GM19239 (cell line): ENCODE results near the gene FURIN.
A peak's percentile ranks its signal among the peaks of the same experiment; 100 is the strongest.
"Not testable (repeated sequence)": the region's sequence is repeated elsewhere in the genome, so short reads cannot be mapped to it uniquely, and the experiment has no call there.

Source experiments
- DNase-seq: peaks from one replicate; pipeline ENCODE4 v3.0.0; 2011; ENCODE audit warnings: low spot score; ENCODE audit not compliant: insufficient read length
- FAIRE-seq: peaks from 2 replicates; lab custom pipeline; 2011; peaks lifted over from hg19 to GRCh38; lab: Jason Lieb, UNC

Gene FURIN

DNA sequence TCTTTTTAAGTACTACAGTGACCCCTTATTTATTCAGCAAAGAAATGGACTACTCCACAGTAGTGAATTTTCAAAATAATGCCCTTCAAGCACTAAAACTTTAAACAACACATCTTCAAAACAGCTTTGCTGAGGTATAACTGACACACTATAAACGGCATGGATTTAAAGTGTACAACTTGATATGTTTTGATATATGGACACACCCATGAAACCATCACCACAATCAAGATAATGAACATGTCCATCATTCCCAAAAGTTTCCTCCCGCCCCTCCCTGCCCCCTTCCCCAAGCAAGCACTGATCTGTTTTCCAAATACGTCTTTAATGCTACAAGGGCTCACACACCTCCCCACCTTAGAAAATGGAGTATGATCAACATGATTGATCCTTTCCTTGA, 1.6 kb upstream of the FURIN start:
- FAIRE-seq (no peak), DNase-seq (no peak)

DNA sequence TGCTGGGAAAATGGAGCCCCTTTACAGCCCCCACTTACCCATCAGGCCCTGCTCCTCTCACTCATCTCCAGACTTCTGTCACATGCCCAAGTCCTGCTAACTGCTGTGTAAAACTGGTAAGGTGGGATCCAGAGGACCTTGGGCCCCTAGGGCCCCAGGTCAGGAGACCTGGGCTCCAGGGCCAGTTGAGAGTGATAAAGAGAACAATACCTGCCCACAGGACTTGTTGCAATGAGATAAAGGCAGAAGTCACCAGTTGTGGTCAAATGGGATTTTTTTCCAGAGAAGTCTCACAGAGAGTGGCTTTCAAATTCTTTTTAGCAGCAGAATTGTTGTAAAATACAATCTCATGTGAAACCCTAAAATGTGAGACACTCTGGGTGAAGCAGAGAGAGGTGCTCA, 753 bp downstream of the FURIN start:
- DNase-seq (no peak), FAIRE-seq (no peak)

DNA sequence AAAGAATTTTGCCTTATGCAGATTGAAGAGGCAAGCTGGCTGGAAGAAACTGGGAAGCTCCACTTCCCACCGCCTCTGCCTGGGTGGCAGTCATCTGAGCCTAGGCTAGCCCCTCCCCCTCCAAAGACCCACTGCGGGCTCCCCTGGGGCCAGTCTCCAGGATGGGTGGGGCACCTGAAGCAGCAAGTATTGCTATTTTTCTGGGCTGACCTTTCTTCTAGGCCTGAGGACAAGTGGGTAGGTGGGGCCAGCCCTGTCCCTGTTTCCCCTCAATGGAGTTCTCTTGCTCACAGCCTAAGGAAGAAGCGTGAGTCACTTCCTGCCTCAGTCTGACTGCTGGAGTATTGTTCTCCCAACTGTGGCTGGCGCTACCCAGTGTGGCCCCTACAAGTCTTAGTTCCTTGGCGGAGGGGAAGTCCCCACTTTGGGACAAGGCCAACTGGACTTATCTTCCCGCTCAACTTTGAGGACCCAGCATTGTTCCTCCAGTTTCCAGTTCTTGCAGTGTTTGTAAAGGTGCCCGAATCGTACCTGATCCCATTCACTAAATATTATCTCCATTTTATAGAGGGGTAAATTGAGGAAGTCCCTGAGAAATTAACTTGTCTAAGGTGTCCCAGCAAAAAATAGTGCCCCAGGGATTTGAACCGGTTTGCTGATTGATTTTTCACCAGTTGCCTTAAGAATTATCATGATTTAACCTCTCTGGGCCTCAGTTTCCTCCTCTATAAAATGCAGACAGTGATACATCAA, 1.4 kb downstream of the FURIN start:
- no peak for FAIRE-seq

DNA sequence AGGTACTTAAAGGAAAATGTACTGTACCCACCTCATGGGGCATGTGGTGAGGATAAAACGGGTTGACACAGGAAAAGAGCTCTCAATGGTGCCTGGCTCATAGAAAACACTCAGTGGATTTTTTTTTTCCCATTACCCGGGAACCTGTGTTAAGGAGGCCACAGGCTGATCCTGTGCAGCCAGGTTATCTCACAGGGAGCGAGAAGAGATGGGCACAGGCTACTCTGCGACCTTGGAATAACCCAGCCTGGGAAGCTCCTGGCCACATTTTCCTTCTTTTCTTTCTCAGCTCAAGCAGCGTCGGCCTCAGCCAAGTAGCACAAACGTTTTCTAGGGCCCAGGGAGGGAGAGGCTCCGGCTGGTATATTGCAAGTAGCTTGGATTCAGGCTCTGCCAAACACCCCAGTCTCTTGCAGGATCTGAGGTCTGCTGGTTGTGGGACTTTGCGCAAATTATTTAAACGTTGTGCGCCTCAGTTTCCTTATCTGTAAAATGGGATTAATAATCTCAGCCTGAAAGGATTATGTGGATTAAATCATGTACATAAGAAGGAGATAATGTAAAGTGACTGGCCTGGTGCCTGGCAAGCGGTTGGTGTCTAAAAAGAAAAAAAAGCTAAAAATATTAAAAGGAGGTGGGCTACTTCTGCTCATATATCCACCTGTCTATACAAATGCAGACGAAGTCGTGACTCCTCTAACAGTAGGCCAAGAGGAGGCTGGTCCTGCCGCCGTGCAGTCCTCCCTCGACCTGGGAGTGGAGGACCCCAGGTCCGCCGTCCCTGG, 2.2 kb downstream of the FURIN start:
- no peak for FAIRE-seq

More for the DNA sequence above, 1.4 kb downstream of the FURIN start:
- DNase-seq = no peak

DNA sequence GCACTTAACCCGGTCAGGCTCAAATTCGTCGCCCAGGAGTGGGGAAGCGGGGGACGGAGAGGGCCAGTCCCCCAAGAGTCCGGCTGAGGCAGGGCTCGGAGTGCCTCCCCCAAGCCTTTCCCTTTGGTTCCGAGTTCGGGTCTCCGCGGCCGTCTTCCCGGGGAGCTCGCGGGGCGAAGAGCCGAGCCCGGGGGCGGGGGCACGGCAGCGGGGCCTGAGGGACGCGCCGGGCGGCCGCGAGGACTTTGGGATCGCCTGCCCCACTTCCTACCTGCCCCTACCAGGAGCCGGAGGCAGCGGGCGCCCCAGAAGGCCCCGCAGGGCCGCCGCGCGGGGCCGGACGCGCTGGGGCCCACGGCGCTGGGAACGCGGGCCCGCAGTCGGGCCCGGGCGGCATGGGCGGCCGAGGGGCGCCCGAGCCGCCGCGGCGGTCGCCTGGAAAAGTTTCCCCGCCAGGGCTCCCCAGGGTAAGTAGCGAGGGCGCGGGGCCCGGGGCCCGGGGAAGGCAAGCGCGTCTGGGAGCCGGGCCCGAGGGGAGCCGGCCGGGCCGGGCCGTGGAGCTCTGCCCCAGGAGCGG, 2.8 kb downstream of the FURIN start:
- no peak for DNase-seq
- no peak for FAIRE-seq

More for the DNA sequence above, 2.2 kb downstream of the FURIN start:
- no peak for DNase-seq

DNA sequence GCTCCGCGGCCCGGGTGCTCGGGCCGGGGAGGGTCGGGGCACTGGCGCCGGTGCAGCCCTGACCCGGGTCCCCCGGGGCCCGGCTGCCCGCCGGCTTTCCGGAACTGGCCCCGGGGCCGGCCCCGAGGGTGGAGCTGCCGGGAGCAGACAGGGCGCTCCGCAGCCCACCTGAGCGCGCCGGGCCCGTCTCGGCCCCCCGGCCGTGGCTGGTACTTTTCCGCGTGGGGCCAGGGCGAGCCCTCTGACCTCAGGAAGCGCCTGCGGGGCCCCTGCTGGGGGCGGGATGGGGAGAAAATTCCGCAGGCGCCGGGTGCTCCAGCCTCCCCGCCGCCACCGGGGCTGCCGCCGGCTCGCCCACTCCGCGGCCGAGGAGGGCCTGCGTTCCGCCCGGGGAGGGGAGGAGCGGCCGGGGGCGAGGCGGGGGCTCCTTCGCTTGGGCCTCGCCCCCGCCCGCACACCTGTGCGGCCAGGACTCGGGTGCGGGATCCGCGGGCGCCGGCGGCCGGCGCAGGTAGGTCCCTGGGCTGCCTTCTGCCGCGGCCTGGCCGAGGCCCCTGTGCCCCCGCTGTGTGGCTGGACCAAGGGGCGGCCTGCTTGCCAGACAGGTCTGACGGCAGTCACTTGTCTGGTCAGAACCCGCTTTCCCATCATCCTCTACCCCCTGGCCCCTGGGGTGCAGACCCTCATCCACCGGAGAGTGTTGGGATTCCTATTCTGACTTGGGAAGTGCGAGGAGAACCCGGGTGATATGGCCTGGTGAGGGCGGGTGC, 3.5 kb downstream of the FURIN start:
- peak; percentile 35 for FAIRE-seq
- peak; percentile 50 for DNase-seq

DNA sequence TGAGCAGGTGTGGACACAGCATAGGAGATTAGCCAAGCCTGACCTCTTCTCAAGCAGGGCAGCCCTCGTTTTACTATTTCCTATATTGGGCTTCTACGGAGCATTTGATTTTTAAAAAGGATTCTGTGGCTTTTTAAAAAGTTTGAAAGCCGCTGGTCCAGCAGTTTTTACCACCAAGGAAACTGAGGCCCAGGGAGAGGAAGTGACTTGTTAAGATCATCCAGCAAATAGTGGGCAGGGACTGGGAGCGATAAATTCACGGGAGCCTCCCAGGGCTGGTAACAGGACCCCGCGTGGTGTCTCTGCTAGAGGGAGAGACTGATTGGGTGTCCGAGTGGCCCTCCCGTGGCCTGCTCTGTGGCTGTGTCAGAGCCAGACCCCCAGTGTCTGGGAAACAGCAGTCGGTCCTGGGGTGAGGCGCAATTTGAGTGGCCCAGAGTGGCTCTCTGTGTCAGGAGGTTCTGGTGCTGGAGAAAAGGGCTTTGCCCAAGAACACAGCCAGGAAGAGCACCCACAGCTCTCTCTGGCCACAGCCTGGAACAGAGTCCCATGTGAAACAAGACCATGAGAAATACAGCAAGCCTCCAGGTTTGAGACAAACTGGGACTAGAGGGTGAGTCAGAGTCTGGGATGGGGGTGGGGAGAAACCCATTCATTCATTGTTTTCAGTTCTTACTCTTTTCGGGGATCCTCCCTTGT, 4.2 kb downstream of the FURIN start:
- DNase-seq = no peak
- FAIRE-seq = no peak

DNA sequence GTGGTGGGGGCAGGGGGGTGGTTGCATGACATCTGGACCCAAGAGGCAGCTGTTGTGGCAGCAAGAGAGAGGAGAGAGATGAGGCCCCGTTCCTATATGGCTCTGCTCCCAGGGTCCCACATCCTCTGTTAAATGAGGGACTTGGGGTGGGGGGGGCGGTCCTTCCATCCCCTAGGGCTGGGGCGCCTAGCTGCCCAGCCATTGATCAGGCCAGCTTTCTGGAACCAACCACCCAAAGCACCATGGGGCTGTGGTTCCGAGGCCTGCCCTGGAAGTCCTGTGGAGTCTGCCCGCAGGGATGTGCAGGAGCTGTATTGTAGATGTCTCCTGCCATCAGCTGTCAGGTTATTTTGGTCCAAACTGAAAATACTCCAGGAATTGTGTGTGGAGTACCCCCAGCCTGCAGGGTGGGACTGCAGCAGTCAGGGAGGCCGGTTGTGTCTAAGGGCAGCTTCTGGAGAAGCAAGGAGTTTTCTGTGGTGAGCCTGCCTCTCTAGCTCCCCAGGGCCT, 5.2 kb downstream of the FURIN start:
- DNase-seq (no peak), FAIRE-seq (no peak)

DNA sequence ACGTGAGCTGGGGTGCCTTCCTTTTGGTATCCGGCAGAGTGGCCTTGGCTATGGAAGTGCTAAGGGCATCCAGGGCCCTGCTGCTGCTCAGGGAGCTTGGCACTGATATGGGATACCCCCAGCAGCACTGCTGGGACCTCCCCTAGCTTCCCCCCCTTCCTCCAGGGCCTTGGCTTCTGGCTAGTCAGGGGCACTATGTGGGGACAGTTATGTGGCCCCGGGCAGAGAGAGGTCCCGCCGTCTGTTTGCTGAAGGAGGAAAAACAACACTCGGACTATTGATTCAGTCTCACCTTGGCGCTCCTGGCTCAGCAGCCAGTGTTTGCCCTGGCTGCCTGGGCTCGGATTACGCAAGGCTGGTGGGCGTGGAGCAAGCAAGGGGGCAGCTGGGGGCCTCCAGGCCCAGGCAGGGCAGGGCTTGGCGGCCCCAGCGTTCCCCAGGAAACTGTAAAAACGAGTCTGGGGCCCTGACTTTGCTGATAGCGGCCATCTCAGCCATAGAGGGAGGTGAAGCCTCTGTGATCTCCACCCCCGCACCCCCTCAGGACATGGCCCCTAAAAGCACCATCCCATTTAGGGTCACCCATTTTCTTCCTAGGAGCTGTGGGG, 5.7 kb downstream of the FURIN start:
- FAIRE-seq (no peak), DNase-seq (no peak)

DNA sequence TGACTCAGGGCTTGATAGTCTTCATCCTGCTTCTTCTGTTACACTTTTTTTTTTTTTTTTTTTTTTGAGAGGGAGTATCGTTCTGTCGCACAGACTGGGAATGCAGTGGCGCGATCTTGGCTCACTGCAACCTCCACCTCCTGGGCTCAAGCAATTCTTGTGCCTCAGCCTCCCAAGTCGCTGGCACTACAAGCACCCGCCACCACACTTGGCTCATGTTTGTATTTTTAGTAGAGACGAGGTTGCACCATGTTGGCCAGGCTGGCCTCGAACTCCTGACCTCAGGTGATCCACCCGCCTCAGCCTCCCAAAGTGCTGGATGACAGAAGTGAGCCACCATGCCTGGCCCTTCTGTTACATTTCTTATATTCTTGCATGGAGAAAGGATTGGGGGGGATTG, 6.6 kb downstream of the FURIN start:
- not testable (repeated sequence) for FAIRE-seq, DNase-seq

DNA sequence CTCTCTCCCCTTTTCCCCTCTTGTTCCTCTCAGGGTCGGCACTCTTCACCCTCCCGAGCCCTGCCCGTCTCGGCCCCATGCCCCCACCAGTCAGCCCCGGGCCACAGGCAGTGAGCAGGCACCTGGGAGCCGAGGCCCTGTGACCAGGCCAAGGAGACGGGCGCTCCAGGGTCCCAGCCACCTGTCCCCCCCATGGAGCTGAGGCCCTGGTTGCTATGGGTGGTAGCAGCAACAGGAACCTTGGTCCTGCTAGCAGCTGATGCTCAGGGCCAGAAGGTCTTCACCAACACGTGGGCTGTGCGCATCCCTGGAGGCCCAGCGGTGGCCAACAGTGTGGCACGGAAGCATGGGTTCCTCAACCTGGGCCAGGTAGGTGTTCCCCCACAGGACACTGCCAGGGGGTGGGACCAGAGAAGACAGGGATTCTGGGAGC, 7.2 kb downstream of the FURIN start:
- DNase-seq (no peak), FAIRE-seq (no peak)

DNA sequence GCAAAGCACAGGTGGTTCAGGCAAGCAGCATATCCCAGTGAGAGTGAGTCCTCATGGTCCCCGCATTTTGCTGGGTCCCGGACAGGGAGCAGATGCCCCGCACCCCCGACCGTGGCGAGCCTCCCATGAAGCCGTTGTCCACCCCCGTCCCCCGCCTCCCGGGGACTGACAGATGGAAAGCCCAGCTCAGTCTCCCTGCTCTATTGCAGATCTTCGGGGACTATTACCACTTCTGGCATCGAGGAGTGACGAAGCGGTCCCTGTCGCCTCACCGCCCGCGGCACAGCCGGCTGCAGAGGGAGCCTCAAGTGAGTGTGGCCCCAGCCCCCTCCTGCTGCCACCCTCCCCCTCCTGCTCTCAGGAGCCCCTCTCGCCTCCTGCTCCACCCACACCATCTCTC, 7.7 kb downstream of the FURIN start:
- DNase-seq (no peak), FAIRE-seq (no peak)

DNA sequence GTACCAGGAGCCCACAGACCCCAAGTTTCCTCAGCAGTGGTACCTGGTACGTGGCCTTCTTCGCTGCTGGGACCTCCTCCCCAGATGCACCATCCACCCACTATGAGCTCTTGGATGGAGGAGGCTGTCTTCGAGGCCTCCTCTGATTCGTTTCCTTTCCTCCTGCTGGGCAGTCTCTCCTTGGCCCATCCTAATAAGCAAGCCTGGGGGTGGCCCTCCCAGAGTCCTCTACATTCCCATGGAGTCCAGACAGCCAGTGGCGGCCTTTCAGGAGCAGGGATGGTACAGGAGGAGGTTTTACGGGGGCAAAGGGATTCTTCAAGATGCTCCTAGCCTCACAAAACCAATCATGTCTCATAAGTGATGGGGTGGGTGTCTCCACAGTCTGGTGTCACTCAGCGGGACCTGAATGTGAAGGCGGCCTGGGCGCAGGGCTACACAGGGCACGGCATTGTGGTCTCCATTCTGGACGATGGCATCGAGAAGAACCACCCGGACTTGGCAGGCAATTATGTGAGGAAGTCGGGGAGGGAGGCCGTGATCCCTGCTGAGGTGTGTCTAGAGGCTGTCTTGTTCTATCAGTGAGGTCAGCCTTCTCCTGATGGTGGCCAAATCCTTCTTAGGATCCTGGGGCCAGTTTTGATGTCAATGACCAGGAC, 8.3 kb downstream of the FURIN start:
- FAIRE-seq (no peak), DNase-seq (no peak)

DNA sequence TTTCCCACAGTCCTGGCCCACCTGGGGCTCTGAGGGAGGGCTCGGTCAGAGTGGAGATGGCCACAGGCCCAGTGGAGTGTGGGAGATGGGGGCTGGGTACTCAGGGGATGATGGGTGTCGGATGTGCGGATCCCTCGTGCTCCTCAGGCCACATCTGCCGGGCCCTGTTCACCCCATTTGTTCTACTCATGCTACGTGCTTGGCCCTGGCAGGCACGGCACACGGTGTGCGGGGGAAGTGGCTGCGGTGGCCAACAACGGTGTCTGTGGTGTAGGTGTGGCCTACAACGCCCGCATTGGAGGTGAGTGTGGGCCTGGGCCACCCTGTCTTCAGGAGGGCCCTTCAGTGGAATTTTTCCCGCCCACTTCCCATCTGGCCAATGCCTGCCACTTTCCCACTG, 8.9 kb downstream of the FURIN start:
- no peak for FAIRE-seq
- DNase-seq = no peak

DNA sequence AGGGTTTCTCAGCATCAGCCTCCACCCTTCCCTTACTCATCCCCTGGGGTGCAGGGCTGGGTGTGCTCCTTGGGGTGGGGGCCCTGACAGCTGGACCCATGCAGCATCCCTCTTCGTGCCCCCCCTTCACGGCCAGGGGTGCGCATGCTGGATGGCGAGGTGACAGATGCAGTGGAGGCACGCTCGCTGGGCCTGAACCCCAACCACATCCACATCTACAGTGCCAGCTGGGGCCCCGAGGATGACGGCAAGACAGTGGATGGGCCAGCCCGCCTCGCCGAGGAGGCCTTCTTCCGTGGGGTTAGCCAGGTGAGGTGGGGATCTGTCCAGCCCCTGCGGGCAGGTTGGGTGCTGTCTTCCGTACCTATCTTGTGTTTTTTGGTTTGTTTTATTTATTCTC, 9.6 kb downstream of the FURIN start:
- FAIRE-seq = no peak
- DNase-seq = no peak

DNA sequence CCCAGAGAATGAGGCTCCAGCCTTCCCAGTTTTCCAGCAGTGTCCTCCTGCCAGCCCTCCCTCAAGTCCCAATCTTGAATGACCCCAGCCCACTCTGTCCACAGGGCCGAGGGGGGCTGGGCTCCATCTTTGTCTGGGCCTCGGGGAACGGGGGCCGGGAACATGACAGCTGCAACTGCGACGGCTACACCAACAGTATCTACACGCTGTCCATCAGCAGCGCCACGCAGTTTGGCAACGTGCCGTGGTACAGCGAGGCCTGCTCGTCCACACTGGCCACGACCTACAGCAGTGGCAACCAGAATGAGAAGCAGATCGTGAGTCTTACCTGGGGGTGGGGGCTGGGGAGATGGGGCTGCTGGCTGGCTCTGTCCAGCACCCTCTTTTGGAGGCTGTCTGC, 10.3 kb downstream of the FURIN start:
- no peak for FAIRE-seq

DNA sequence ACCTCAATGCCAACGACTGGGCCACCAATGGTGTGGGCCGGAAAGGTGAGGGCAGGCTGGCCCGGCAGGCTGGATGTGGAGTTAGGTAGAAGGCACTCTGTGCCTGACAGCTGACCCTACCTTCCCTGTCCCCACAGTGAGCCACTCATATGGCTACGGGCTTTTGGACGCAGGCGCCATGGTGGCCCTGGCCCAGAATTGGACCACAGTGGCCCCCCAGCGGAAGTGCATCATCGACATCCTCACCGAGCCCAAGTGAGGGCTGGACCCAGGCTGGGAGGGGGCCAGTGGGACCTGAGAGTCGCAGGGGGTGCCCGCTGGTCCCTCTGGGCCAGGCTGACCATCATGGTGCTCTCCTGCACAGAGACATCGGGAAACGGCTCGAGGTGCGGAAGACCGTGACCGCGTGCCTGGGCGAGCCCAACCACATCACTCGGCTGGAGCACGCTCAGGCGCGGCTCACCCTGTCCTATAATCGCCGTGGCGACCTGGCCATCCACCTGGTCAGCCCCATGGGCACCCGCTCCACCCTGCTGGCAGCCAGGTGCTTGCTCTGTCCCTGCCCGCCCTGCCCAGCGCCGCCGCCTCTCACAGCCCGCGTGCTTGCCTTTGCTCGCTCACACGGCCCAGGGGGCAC, 11.5 kb downstream of the FURIN start:
- DNase-seq (no peak), FAIRE-seq (no peak)

More for the DNA sequence above, 10.3 kb downstream of the FURIN start:
- DNase-seq = no peak

DNA sequence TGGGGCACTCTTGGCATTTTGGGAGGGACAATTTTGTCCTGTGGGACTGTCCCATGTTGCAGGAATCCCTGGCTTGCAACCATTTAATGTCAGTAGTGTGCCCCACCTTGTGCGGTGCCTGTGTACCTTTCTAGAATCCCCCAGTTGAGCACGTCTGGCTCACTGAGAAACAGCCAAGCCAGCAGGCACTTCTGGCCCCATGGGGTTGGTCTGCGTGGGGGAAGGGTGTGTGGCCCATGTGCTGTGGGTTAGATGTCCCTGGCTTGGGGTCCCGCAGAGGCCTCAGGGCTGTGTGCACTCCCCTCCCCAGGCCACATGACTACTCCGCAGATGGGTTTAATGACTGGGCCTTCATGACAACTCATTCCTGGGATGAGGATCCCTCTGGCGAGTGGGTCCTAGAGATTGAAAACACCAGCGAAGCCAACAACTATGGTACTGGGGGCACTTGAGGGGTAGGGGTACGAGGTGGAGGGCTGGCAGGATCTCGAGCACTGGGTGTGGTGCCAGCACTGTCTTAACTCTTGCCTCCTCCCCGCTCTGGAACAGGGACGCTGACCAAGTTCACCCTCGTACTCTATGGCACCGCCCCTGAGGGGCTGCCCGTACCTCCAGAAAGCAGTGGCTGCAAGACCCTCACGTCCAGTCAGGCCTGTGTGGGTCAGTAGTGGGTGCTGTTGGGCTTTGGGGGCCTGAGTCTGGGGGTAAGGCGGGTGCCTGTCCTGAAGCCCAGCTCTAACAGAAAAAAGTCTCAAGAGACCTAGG, 12.2 kb downstream of the FURIN start:
- no peak for FAIRE-seq
- no peak for DNase-seq
